Measurements from ENCODE around the gene KRTAP4-16.
"Not testable (repeated sequence)": the region's sequence is repeated elsewhere in the genome, so short reads cannot be mapped to it uniquely, and the experiment has no call there.

The KRTAP4-16 gene

DNA sequence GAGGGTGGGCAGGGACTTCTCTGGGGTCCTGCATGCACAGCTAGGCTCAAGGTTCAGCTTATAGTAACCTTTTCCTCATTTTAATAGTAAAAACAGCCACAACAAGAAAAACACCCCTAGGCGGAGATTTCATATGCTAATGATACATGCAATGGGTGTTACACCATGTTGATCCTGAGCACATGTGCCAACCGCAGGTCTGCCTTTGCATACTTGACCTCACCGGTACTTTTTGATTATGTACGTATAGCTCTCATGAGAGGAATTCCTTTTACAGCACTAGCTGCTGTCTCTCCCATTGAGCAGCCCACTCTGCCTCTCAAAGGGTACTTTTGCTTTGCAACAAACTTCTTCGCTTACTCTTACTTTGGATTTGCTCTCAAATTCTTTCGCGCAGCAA is 6.0 kb downstream of the KRTAP4-16 start:
- no peaks in the 10 kb centered on the region for H3K79me2 ChIP-seq (ENCODE audit: insufficient read depth, low read length)
- no peaks in the 10 kb centered on the region for H3K36me3 ChIP-seq (ENCODE audit: insufficient read depth, low read length)
- H4K20me1 ChIP-seq (ENCODE audit: insufficient read depth, low read length, poor library complexity, severe bottlenecking), result no peaks in the 10 kb centered on the region
- no peaks in the 10 kb centered on the region for H3K27me3 ChIP-seq (ENCODE audit: insufficient read depth, low read length, poor library complexity, severe bottlenecking)
- H3K9me2 ChIP-seq (replicated peaks; ENCODE audit: low read depth, low read length), result no peaks in the 10 kb centered on the region
- peaks cover 2% of the 10 kb centered on the region for H3K9me3 ChIP-seq (ENCODE audit: insufficient read depth, low read depth, low read length)
- no peak overlapping the region for H3K4me3 ChIP-seq (ENCODE audit: low read length, poor library complexity, severe bottlenecking)
- H3K4me2 ChIP-seq (ENCODE audit: low read depth, low read length, poor library complexity, severe bottlenecking), result no peak overlapping the region
- no peak overlapping the region for H2AFZ ChIP-seq (ENCODE audit: low read length)
- H3K9ac ChIP-seq (ENCODE audit: low read depth, low read length, poor library complexity, severe bottlenecking), result no peak overlapping the region
- H3K4me1 ChIP-seq (ENCODE audit: insufficient read depth, low read length, poor library complexity, severe bottlenecking), result peaks cover 14% of the 10 kb centered on the region
- TF ChIP-seq CTCF (conservative IDR thresholded peaks at IDR 0.05; ENCODE audit: low read length), result no peak
- TF ChIP-seq EZH2phosphoT487 (IDR thresholded peaks at IDR 0.05; ENCODE audit: borderline replicate concordance), result no peak
- H3F3A ChIP-seq (ENCODE audit: low read depth), result no peaks in the 10 kb centered on the region

DNA sequence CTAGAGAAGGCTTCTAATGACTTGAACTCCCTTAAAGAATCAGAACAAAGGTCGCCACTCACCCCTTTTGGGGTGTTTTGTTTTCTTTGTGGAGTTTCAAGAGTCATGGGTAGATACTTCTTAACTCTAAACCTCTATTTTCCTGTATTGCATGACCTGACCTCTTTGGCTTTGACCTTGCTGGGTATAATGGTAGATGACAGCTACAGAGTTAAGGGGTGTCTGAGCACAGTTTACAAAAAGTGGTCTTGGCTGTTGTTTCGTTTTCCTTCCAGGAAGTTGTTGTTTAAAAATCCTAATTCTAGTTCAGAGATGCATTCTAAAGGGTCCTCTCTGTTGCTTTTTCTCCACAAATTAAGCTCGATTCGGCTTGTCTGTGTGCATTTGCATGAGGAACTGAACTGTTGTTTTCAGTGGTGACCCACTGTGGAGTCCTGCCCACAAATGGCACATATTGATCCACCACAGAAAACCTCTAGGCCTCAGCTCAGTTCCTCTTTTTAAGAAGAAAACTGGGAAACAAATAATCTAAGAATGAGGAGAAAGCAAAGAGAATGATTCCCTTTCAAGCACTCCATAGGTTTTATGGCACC is 13.2 kb downstream of the KRTAP4-16 start:
- H3K27me3 ChIP-seq (ENCODE audit: insufficient read depth, low read length, poor library complexity, severe bottlenecking); H3K9ac ChIP-seq (ENCODE audit: low read depth, low read length, poor library complexity, severe bottlenecking); H2AFZ ChIP-seq (ENCODE audit: low read length); H3K4me2 ChIP-seq (ENCODE audit: low read depth, low read length, poor library complexity, severe bottlenecking); H4K20me1 ChIP-seq (ENCODE audit: insufficient read depth, low read length, poor library complexity, severe bottlenecking); H3K4me1 ChIP-seq (ENCODE audit: insufficient read depth, low read length, poor library complexity, severe bottlenecking); H3F3A ChIP-seq (ENCODE audit: low read depth); H3K9me2 ChIP-seq (replicated peaks; ENCODE audit: low read depth, low read length); H3K4me3 ChIP-seq (ENCODE audit: low read length, poor library complexity, severe bottlenecking); H3K79me2 ChIP-seq (ENCODE audit: insufficient read depth, low read length); H3K9me3 ChIP-seq (ENCODE audit: insufficient read depth, low read depth, low read length); H3K36me3 ChIP-seq (ENCODE audit: insufficient read depth, low read length): not testable (repeated sequence)

GRCh38 chr17:41084100-41084856 is 17.7 kb downstream of the KRTAP4-16 start, which contains the start of gene KRTAP4-7:
Gene KRTAP4-7, plus strand, starts transcription at chr17:41084150. Its CDS starts 57 bp downstream, at chr17:41084207.
- not testable (repeated sequence) for H3K9ac ChIP-seq (ENCODE audit: low read depth, low read length, poor library complexity, severe bottlenecking); H3K36me3 ChIP-seq (ENCODE audit: insufficient read depth, low read length); H3K4me3 ChIP-seq (ENCODE audit: low read length, poor library complexity, severe bottlenecking); H3K79me2 ChIP-seq (ENCODE audit: insufficient read depth, low read length); H3K4me2 ChIP-seq (ENCODE audit: low read depth, low read length, poor library complexity, severe bottlenecking); H3K9me3 ChIP-seq (ENCODE audit: insufficient read depth, low read depth, low read length); H2AFZ ChIP-seq (ENCODE audit: low read length); H3F3A ChIP-seq (ENCODE audit: low read depth); H4K20me1 ChIP-seq (ENCODE audit: insufficient read depth, low read length, poor library complexity, severe bottlenecking); H3K27me3 ChIP-seq (ENCODE audit: insufficient read depth, low read length, poor library complexity, severe bottlenecking); H3K4me1 ChIP-seq (ENCODE audit: insufficient read depth, low read length, poor library complexity, severe bottlenecking); H3K9me2 ChIP-seq (replicated peaks; ENCODE audit: low read depth, low read length)

- H3K4me2 ChIP-seq (ENCODE audit: low read depth, low read length, poor library complexity, severe bottlenecking); H3K4me1 ChIP-seq (ENCODE audit: insufficient read depth, low read length, poor library complexity, severe bottlenecking); H3K9ac ChIP-seq (ENCODE audit: low read depth, low read length, poor library complexity, severe bottlenecking); H3K9me2 ChIP-seq (replicated peaks; ENCODE audit: low read depth, low read length); H3K27me3 ChIP-seq (ENCODE audit: insufficient read depth, low read length, poor library complexity, severe bottlenecking); H3K9me3 ChIP-seq (ENCODE audit: insufficient read depth, low read depth, low read length); H4K20me1 ChIP-seq (ENCODE audit: insufficient read depth, low read length, poor library complexity, severe bottlenecking); H3K4me3 ChIP-seq (ENCODE audit: low read length, poor library complexity, severe bottlenecking); H3F3A ChIP-seq (ENCODE audit: low read depth); H2AFZ ChIP-seq (ENCODE audit: low read length); H3K79me2 ChIP-seq (ENCODE audit: insufficient read depth, low read length); H3K36me3 ChIP-seq (ENCODE audit: insufficient read depth, low read length): not testable (repeated sequence)
Observed at GRCh38 chr17:41083427-41083826, 18.6 kb downstream of the KRTAP4-16 start.

Measured in Loucy (cell line).